GM21825 (cell line): ENCODE measurements around the gene MAGI2.

Source experiments
- ATAC-seq: cut with Tn5 transposase; IDR thresholded peaks from one replicate; pipeline ENCODE4 v1.9.1; 2021; ENCODE audit warnings: mild to moderate bottlenecking, moderate library complexity; ENCODE audit not compliant: unreplicated experiment

Gene MAGI2

GRCh38 chr7:78080241-78080640 lies 1373.2 kb downstream of the MAGI2 start:
- ATAC-seq = no peak

GRCh38 chr7:78074713-78075112 lies 1378.8 kb downstream of the MAGI2 start:
- ATAC-seq = no peak

GRCh38 chr7:78073609-78074382 lies 1379.7 kb downstream of the MAGI2 start:
- no peak for ATAC-seq

- no peak for ATAC-seq
These were observed 1381.3 kb downstream of the MAGI2 start for GRCh38 chr7:78072201-78072590.

- ATAC-seq = no peak
These were observed 1381.8 kb downstream of the MAGI2 start for GRCh38 chr7:78071491-78072200.

GRCh38 chr7:78066599-78066998 lies 1386.9 kb downstream of the MAGI2 start:
- no peak for ATAC-seq

- ATAC-seq = no peak
These were observed 1389.7 kb downstream of the MAGI2 start for GRCh38 chr7:78063758-78064157.

- no peak for ATAC-seq
These were observed 1391.3 kb downstream of the MAGI2 start for GRCh38 chr7:78062214-78062613.

- no peak for ATAC-seq
These were observed 1395.9 kb downstream of the MAGI2 start for GRCh38 chr7:78057571-78057970.

GRCh38 chr7:78055599-78055998 lies 1397.9 kb downstream of the MAGI2 start:
- ATAC-seq = no peak

- ATAC-seq = no peak
These were observed 1398.4 kb downstream of the MAGI2 start for GRCh38 chr7:78055001-78055573.

- no peak for ATAC-seq
These were observed 1401.4 kb downstream of the MAGI2 start for GRCh38 chr7:78052112-78052511.

- ATAC-seq = no peak
These were observed 1405.7 kb downstream of the MAGI2 start for GRCh38 chr7:78047800-78048199.

GRCh38 chr7:78043159-78043558 lies 1410.3 kb downstream of the MAGI2 start:
- no peak for ATAC-seq

GRCh38 chr7:78041423-78041822 lies 1412.0 kb downstream of the MAGI2 start:
- ATAC-seq = no peak

GRCh38 chr7:78039790-78040776 lies 1413.4 kb downstream of the MAGI2 start:
- peak; percentile 71 for ATAC-seq

- ATAC-seq = no peak
These were observed 1414.9 kb downstream of the MAGI2 start for GRCh38 chr7:78038465-78039080.

- ATAC-seq = no peak
These were observed 1415.9 kb downstream of the MAGI2 start for GRCh38 chr7:78037603-78038002.

GRCh38 chr7:78033410-78033809 lies 1420.1 kb downstream of the MAGI2 start:
- no peak for ATAC-seq

GRCh38 chr7:78026492-78026891 lies 1427.0 kb downstream of the MAGI2 start:
- ATAC-seq = no peak
